Measurements from ENCODE around the gene LIG1. TPM values are rescaled to one million over a fixed set of nuclear protein-coding genes. Genes with fewer than 3 reads are reported as not detected.

The LIG1 gene
- total and polyA plus RNA-seq, 2 experiments from 2014 or later = 79.3 to 96.9 TPM

GRCh38 chr19:48196321-48196763 lies 26.2 kb upstream of the LIG1 start:
- Histone ChIP-seq H3F3A (replicated peaks; ENCODE audit: low read depth) (no peaks in the 10 kb centered on the region; the same call in 1 of the 2 replicates), H3K36me3 (ENCODE audit: insufficient read depth) (no peaks in the 10 kb centered on the region), H3K9me2 (ENCODE audit: insufficient read depth) (no peaks in the 10 kb centered on the region; the same call in 1 of the 2 replicates), H3K4me1 (ENCODE audit: insufficient read depth) (no peaks in the 10 kb centered on the region), H3K27me3 (ENCODE audit: insufficient read depth) (no peaks in the 10 kb centered on the region), H3K4me3 (no peak overlapping the region), H4K20me1 (replicated peaks; ENCODE audit: insufficient read depth) (no peaks in the 10 kb centered on the region), H2AFZ (no peak overlapping the region), H3K79me2 (replicated peaks; ENCODE audit: insufficient read depth) (no peaks in the 10 kb centered on the region), H3K27ac (ENCODE audit: low read depth) (no peak overlapping the region), H3K4me2 (no peak overlapping the region)
- peaks cover 10% of the 10 kb centered on the region; the same call in 2 of the 3 replicates for H3K36me3 Mint-ChIP-seq (ENCODE audit: low read depth)
- no peak overlapping the region for H3K27ac Mint-ChIP-seq
- DNase-seq (ENCODE audit: low spot score) (peak; percentile 10), ATAC-seq (peak; percentile 12; the same call in 2 of the 3 replicates)
- peaks cover 19% of the 10 kb centered on the region for H3K4me1 Mint-ChIP-seq
- H3K9me3 Mint-ChIP-seq = no peaks in the 10 kb centered on the region
- H3K27me3 Mint-ChIP-seq (ENCODE audit: insufficient read depth, low read depth, poor library complexity) = peaks cover 11% of the 10 kb centered on the region
- no peak overlapping the region for H3K4me3 Mint-ChIP-seq
- no peak for TF ChIP-seq EZH2phosphoT487 (IDR thresholded peaks at IDR 0.05; ENCODE audit: unreplicated experiment)
- no peak for TF ChIP-seq ZNF114 (CRISPR knock-in tag; IDR thresholded peaks at IDR 0.05)
- TF ChIP-seq ZNF331 (CRISPR knock-in tag; IDR thresholded peaks at IDR 0.05; ENCODE audit: low read depth) = no peak
- no peak for TF ChIP-seq JUNB (IDR thresholded peaks at IDR 0.05; ENCODE audit: unreplicated experiment)
- TF ChIP-seq NANOG (IDR thresholded peaks at IDR 0.05; ENCODE audit: borderline replicate concordance) = no peak
- no peak for TF ChIP-seq ETS1 (IDR thresholded peaks at IDR 0.05)
- TF ChIP-seq STAT1 (IDR thresholded peaks at IDR 0.05; ENCODE audit: unreplicated experiment) = no peak
- no peak for TF ChIP-seq ZNF462 (CRISPR knock-in tag; IDR thresholded peaks at IDR 0.05)
- TF ChIP-seq POLR2AphosphoS5 (IDR thresholded peaks at IDR 0.05; ENCODE audit: low read depth) = no peak
- TF ChIP-seq REST (IDR thresholded peaks at IDR 0.05; ENCODE audit: unreplicated experiment) = no peak
- TF ChIP-seq EZH2 (IDR thresholded peaks at IDR 0.05; ENCODE audit: low read depth, unreplicated experiment) = no peak
- TF ChIP-seq CTCF (conservative IDR thresholded peaks at IDR 0.05; ENCODE audit: low read depth in 2 of 2) = no peak
- TF ChIP-seq CREB1 (CRISPR knock-in tag; IDR thresholded peaks at IDR 0.05; ENCODE audit: low read depth) = no peak
